ENCODE data around the gene INO80C.

GRCh38 chr18:35522130-35522959 lies 24.6 kb upstream of the INO80C start:
- TF ChIP-seq, protein P1, sequence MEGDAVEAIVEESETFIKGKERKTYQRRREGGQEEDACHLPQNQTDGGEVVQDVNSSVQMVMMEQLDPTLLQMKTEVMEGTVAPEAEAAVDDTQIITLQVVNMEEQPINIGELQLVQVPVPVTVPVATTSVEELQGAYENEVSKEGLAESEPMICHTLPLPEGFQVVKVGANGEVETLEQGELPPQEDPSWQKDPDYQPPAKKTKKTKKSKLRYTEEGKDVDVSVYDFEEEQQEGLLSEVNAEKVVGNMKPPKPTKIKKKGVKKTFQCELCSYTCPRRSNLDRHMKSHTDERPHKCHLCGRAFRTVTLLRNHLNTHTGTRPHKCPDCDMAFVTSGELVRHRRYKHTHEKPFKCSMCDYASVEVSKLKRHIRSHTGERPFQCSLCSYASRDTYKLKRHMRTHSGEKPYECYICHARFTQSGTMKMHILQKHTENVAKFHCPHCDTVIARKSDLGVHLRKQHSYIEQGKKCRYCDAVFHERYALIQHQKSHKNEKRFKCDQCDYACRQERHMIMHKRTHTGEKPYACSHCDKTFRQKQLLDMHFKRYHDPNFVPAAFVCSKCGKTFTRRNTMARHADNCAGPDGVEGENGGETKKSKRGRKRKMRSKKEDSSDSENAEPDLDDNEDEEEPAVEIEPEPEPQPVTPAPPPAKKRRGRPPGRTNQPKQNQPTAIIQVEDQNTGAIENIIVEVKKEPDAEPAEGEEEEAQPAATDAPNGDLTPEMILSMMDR (conservative IDR thresholded peaks at IDR 0.05; ENCODE audit: low read length), result no peak
- no peak for TF ChIP-seq EZH2phosphoT487 (IDR thresholded peaks at IDR 0.05; ENCODE audit: borderline replicate concordance, low read depth, low read length)

Data from OCI-LY7 (cell line).